Measurements from ENCODE around the gene AHR.
"Not testable (repeated sequence)": the region's sequence is repeated elsewhere in the genome, so short reads cannot be mapped to it uniquely, and the experiment has no call there.

Gene AHR

DNA sequence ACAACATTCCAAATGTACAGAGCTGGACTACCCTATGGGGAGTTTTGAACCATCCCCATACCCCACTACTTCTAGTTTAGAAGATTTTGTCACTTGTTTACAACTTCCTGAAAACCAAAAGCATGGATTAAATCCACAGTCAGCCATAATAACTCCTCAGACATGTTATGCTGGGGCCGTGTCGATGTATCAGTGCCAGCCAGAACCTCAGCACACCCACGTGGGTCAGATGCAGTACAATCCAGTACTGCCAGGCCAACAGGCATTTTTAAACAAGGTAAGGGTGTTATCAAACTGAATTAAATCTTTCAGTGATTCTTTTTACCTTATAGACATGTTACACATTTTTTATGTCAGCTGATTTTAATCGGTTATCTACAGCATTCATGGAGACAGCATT lies 41.5 kb downstream of the AHR start:
- no peak for DNase-seq (ENCODE audit: low read depth in 2 of 2)

DNA sequence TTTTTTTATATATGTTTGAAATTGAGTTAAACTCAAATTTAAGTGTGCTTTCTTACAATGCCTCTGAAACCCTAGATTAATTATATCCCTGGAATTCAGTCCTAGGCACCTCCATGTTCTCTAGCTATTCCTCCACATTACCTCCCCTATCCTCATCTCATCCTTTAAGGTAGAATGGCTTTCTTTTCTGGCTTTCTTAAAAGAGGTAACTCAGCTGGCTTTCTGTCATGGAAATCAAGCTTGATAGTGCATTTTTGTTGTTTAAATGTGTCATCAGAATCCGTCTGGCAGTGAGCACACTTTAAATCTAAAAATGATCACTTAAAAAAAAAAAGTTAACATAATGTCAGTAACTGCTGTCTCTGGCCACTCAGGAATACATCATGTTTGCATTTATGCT lies 42.2 kb downstream of the AHR start:
- DNase-seq (ENCODE audit: low read depth in 2 of 2), result no peak

DNA sequence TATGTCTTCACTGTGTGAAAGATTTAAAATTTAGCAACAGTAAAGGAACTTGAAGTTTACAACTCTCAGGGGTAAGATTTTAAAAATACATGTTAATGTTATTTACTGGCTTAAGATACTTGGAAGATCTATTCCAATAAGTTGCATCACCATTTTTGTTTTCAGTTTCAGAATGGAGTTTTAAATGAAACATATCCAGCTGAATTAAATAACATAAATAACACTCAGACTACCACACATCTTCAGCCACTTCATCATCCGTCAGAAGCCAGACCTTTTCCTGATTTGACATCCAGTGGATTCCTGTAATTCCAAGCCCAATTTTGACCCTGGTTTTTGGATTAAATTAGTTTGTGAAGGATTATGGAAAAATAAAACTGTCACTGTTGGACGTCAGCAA lies 44.3 kb downstream of the AHR start:
- DNase-seq (ENCODE audit: low read depth in 2 of 2), result no peak

DNA sequence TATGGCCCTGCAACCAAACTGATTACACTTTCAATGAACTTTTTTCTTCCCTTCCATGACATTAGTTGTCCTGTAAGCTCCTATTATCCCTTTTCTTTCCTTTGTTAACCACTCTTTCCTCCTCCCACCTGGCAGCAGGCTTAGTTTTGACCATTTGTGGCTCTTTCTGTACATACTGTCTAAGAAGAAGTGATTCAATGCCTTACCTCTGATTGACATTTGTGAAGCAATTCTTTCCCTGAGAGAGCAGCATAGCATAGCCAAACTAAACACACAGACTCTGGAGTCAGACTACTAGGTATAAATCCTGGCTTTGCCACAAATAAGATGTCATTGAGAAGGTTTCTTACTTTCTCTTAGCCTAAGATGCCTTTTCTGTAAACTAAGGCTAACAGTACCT lies 48.9 kb downstream of the AHR start:
- no peak for DNase-seq (ENCODE audit: low read depth in 2 of 2)

DNA sequence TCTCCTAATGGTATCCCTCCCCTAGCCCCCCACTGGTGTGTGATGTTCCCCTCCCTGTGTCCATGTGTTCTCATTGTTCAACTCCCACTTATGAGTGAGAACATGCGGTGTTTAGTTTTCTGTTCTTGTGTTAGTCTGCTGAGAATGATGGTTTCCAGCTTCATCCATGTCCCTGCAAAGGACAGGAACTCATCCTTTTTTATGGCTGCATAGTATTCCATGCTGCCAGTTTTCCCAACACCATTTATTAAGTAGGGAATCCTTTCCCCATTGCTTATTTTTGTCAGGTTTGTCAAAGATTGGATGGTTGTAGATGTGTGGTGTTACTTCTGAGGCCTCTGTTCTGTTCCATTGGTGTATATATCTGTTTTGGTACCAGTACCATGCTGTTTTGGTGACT lies 50.5 kb downstream of the AHR start:
- DNase-seq (ENCODE audit: low read depth in 2 of 2), result not testable (repeated sequence)

DNA sequence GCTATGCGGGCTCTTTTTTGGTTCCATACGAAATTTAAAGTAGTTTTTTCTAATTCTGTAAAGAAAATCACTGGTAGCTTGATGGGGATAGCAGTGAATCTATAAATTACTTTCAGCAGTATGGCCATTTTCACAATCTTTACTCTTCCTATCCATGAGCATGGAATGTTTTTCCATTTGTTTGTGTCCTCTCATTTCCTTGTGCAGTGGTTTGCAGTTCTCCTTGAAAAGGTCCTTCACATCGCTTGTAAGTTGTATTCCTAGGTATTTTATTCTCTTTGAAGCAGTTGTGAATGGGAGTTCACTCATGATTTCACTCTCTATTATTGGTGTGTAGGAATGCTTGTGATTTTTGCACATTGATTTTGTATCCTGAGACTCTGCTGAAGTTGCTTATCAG lies 51.9 kb downstream of the AHR start:
- DNase-seq (ENCODE audit: low read depth in 2 of 2), result not testable (repeated sequence)

DNA sequence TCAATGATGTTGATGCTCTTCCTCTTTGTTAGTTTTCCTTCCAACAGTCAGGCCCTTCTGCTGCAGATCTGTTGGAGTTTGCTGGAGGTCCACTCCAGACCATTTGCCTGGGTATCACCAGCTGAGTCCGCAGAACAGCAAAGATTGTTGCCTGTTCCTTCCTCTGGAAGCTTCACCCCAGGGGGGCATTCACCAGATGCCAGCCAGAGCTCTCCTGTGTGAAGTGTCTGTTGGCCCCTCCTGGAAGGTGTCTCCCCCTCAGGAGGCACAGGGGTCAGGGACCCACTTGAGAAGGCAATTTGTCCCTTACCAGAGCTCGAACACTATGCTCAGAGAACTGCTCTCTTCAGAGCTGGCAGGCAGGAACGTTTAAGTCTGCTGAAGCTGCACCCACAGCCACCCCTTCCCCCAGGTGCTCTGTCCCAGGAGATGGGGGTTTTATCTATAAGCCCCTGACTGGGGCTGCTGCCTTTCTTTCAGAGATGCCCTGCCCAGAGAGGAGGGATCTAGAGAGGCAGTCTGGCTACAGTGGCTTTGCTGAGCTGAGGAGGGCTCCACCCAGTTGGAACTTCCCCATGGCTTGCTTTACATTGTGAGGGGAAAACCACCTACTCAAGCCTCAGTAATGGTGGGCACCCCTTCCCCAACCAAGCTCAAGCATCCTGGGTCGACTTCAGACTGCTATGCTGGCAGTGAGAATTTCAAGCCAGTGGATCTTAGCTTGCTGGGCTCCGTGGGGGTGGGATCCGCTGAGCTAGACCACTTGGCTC lies 55.4 kb downstream of the AHR start:
- not testable (repeated sequence) for DNase-seq (ENCODE audit: low read depth in 2 of 2)

DNA sequence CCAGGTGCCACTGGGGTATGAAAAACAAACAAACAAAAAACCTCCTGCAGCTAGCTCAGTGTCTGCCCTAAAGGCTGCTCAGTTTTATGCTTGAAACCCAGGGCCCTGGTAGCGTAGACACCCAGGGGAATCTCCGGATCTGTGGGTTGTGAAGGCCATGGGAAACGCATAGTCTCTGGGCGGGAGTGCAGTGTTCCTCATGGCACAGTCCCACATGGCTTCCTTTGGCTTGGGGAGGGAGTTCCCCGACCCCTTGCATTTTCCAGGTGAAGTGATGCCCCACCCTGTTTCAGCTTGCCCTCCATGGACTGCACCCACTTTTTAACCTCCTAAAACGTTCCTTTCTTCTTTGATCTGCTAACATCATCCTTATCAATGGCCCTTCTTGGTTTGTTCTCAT lies 56.0 kb downstream of the AHR start:
- no peak for DNase-seq (ENCODE audit: low read depth in 2 of 2)

DNA sequence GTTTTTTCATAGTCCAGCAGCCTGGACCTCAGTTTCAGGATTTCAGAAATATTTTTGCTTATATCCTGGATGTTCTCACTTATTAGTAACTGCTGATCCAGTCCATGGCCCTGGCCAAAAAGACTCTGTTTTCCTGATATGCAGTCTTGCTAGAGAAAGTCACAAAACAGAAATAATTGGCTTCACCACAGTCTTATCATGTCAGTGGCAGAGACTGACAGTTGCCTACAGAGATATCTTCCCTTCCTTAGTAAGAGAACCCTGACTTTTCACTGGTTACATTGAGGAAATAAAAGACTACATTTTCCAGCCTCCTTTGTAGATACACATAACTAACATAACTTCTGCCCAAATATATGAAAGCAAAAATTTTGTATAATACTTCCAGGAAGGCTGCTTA lies 56.6 kb downstream of the AHR start:
- no peak for DNase-seq (ENCODE audit: low read depth in 2 of 2)

DNA sequence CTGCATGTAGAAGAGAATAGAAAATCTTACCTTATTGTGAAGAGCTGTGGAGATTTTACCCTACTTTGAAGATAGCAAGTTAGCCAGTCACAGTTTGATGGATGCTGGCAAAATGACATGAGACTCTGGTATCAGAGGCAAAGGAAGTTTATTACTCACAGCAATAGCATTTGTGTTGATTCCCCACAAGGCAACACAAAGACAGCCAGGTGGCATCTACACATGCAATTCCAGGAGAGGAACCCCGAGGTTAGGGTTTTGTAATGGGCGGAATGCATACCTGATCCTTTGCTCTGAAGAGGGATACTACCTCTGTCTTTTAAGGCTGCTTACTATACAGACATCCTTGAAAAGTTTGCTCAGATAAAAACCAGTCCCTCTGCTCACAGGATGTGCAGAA lies 59.5 kb downstream of the AHR start:
- no peak for DNase-seq (ENCODE audit: low read depth in 2 of 2)

DNA sequence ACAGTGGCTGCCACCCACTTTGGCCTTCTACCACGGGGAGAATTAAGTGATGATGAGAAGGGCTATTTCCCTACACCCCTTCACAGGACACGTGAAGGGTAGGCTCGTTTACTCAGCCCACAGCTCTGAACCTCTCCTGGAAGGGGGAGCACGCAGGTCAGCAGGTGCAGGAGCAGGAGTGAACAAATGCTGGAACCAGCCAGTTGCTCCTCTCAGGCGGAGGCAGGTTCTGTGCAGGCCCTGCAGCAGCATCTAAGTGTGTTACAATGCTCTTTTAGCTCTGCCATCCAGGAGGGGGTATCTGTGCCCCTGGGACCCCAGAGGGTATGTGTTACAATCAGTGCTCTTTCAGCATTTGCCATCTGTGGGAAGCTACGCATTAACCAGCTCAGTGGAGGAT lies 61.2 kb downstream of the AHR start:
- no peak for DNase-seq (ENCODE audit: low read depth in 2 of 2)

DNA sequence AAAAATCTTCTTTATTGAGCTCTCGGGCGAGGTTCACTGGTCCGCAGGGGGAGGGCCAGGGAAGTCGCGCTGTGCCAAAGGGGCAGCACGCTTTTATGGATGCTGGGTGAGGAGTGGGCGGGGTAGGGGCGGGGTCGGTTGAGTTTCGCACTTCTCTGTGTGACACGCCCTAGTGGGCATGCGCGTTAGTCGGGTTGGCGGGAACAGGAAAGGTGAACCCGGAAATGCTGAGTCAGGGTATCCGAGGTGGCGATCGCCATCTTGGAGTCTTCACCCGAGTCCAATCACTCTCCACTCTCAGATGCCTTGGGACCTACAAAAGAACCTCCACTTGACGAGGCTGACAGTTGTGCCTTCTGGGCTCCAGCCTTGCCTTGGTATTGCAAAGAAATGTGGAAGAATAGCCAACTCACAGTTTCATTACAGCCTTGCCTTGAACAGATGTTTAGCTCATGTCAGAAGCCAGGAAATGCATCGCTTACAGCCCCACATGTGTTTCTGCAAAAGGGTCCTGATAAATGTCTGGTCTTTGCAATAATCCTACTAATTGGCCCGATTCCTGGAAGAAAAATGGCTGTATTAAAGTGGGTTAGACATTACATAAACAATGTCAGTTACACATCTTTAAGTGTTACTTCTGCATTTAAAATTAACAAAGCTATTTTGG lies 64.1 kb downstream of the AHR start:
- DNase-seq (ENCODE audit: low read depth in 2 of 2), result no peak

DNA sequence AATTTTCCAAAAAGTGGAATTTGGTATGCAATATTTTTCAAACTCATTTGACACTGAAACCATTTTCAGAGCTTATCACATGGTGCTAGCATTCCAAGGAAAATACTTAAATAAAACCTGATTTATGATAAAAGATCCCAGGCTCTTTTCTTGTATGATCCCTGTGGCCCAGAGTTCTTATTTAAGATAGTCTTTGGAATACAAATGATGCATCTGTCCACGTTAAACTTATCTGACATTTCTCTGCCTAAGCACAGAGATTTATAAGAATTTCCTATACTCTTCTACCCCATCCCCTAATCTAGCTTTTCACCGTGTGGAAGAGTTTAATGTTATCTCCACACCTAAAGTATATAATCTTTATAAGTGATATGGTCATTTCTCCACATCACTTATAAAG lies 66.2 kb downstream of the AHR start:
- DNase-seq (ENCODE audit: low read depth in 2 of 2), result no peak

DNA sequence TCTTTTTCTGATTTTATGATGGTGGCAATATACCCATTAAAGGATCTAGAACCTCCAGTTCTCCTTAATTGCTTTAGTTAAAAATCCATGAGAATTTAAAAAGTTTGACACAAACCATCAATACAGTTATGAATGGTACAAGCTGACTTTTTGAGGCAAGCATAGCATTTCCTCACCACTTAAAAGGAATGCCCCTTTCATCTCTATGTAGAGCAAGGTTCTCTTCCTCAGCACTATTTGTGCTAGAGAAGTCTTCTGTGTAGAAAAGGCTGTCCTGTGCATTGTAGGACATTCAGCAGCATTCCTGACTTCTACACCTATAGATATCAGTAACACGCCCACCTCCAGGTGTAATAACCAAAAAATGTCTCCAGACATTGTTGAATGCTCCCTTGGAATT lies 67.3 kb downstream of the AHR start:
- no peak for DNase-seq (ENCODE audit: low read depth in 2 of 2)

DNA sequence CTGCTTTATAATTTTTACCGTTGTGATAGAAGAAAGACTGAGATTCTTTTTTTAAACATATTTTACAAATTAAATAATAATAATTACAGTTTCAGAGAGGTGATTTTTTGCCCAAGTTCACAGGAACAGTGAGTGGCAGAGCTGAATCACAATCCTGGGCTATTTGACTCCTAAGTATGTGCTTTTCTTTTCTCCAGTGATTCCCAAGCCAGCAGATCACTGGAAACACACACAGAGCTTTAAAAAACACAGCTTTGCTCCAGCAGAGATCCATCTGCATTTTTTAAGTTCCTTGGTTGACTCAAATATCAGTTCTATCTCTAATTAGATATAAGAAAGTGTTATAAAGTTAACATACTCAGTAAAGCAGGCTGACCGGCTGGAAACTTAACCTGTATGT lies 69.0 kb downstream of the AHR start:
- no peak for DNase-seq (ENCODE audit: low read depth in 2 of 2)

DNA sequence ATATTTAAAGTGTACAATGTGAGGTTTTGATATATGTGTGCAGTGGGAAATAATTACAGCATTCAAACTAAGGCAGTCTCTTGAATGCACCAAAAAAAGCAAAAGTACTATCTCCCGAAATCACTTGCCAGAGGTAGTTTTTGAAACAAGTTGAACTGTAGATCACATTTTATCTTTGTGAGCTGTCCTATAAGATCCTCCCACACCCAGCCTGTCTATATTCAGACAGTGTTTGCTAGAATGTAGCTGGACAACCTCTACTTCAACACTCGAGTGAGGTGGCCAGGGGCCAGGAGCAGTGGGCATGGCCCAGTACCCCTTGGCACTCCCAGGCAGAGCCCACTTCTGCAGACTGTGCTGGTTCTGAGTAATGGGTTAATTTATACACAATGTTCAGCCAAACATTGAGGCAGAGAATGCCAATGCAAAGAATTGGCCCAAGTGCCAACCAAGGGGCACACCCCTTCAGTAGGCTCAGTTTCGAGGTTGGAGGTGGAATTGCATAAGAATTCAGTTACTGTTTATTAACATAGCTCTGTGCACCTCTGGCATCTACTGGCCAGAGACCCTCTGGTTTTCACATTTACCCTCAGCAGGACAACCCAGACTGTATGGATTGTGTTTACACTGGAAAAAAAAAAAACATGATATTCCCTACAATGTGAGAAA lies 70.5 kb downstream of the AHR start:
- DNase-seq (ENCODE audit: low read depth in 2 of 2), result no peak

DNA sequence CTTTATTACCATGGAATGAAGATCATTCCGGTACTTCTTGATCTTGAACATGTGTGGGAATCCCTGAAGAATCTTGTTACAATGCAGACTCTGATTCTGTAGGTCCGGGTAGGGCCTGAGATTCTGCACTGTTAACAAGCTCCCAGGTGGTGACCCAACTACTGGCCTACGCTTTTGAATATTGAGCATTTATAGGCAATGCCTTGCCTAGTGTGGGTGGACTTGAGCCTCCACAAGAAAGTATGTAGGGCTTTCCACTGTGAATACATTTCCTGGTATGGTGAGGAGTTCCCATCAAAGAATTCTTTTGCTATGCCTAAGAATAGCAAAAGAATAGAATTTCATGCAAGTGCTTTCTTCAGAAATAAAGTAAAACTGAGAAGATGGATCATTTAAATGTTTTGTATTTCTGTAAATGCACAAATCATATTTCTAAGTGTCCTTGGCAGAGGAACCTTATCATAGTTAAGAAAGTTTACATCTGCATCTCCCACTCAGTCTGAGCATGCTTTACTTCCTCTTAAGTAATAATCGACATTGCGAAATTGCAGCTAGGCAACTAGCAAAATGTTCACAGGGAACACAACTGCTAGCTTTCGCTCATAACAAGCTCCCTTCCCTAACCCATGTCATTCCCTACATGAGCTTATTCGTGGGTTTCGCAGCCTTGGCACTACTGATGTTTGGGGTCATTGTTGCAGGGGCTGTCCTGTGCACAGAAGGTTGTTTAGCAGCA lies 71.4 kb downstream of the AHR start:
- DNase-seq (ENCODE audit: low read depth in 2 of 2), result no peak

DNA sequence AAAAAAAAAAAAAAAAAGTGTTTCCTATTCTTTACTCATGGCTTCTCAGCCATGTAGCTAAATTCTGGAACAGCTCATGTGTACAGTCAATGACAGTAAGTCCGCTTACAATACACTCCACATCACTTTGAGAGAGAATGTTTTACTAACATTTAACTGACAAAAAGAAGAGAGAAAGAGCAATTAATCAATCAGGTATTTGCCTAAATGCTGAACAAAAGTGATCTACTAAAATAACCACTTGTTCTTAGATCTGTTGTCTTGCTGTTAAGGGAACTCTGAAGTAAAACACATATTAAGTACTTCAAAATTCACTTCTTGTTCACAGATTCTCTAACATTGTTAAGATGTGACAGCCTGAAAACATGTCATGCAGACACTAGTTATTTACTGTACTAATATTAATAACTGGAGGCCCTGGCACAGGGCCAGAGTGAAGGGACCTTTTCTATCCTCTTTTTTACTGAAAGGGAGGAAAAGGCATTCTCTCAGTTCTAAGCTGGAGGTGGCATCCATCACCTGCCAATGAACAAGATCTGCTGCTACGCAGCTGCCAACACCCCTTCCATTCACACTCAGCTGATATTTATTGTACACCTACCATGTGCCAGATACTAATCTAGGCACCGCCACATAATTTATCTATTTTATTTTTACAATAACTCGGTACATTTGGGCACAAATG lies 72.6 kb downstream of the AHR start:
- DNase-seq (ENCODE audit: low read depth in 2 of 2), result no peak

DNA sequence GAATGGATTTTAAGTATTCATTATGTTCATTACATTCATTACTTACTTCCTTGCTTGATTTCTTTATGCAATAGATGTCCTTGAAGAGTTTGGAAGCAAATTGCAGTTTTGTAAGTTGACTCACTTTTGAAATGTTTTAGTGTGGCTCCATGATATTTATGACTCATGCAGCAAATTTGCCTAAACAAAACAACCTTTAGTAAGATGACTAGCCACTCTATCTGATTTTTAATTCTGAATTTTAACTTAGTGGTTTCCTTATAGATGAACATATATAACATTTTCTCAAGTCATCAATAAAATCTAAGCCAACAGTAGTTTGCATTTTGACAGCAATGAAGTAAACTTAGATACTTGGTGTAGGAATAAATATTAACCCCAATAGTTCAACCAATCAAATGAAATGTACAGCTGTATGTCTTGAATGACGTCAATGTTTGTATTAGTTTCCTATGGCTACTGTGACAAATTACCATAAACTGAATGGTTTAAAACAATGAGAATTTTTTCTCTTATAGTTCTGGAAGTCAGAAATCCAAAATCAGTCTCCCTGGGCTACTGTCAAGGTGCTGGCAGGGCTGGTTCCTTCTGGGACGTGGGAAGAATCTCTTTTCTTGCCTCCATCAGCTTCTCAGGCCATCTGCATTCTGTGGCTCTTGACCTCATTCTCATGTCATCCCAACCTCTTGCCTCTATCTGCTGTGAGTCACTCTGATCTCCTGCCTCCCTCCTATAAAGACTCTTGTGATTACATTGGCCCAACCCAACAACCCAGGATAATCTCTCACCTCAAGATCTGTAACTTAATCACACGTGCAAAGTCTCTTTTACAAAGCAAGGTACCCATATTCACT lies 73.4 kb downstream of the AHR start:
- no peak for DNase-seq (ENCODE audit: low read depth in 2 of 2)

DNA sequence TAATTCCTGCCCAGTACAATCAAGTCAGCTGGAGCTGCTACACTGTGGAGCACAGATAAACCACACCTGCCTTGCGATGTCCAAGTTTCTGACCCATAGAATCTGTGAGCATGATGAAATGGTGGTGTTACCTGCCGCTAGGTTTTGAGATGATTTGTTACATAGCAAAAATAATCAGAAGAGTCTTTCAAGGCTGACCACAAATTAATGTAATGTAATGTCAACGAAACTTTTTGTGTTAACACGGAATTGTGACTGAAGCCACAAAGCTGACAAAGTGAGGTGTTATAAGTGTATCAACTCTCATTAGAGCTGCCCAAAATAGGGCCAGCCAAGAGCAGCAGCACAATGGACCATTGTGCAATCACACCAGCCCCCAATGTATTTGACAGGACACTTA lies 75.7 kb downstream of the AHR start:
- no peak for DNase-seq (ENCODE audit: low read depth in 2 of 2)

DNA sequence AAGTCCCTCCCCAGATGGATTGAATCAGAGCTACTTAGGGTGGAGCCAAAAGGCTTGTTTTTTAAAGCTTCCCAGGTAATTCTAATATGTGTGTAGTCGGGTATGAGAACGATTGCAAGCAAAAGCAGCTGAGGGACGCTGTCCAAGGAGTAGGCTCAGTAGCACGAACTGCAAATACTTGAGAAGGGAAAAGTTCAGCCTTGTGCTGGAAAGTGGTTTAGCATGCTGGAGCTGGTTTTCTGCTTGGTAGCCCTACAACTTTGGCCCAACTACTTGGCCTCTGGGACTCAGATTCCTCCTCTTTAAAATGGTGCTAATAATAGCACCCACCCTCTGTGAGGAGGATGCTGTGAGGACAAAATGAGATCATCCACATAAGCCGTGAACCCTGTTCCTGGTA lies 76.2 kb downstream of the AHR start:
- no peak for DNase-seq (ENCODE audit: low read depth in 2 of 2)
